Stimulated activated CD8-positive, alpha-beta memory T cell treated with anti-CD3 and anti-CD28 coated beads, Interleukin-12 subunit alpha, Interleukin-12 subunit beta, amount 100 ng/mL, for 24 hours (primary cell): ENCODE measurements around the gene DPP10.

Source experiments
- DNase-seq: peaks from one replicate; pipeline ENCODE4 v3.0.0-alpha.2; 2020; ENCODE audit errors: extremely low read depth

Gene DPP10

DNA sequence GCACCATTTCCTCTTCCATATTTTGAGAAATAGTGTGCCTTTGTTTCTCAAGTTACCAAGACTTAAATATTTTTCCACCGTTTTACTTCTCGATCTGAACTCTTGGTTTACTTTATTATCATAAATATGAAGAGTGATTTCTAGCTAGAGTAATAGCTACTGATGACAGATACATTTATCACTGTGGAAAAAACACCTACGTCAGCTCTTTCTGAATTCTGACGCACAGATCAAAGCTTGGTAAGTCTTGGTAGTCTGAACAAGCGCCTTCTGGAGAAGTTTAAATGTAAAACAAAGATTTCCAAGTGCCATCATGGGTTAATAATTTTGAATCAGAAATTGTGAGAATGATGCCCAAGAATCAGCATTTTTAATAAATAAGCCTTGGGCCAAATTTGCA is 367.7 kb downstream of the DPP10 start:
- DNase-seq = no peak

GRCh38 chr2:114812261-114812660 is 369.8 kb downstream of the DPP10 start:
- DNase-seq = no peak

DNA sequence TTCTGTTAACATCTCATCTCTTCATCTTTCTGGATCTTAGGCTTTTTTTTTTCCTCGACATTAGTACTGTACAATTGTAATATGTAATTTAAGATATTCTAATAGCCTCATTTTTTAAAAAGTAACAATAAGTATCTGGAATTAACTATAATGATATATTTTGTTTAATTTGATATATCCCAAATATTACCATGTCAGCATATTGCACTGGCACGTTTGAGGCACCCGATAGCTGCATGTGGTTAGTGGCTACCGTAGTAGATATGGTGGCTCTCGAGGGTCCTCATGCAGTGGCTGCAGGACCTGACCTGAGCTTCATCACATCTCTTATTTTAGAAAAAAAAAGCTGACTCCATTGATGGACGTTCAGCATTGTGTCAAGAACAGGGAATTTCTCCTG is 371.9 kb downstream of the DPP10 start:
- no peak for DNase-seq

- no peak for DNase-seq
Observed at GRCh38 chr2:114821055-114821454, 378.6 kb downstream of the DPP10 start.

DNA sequence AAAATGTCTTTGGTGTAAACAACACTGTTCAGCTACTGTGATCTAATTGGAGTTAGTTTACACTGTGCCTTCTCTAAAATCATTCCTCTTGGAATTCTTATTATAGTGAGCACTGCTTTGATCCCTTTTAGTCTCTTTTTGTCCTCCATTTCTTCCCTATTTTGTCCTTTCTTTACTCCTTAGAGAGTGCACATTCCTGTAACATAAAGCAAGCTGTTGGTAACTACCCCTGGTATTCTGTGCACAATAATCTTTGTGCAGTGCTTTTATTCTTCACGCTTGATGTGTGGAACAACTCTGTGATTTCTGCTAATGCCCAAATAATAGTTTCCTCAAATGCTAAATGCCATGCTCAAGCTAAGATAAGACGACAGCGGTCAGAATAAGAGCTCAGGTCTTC is 401.5 kb downstream of the DPP10 start:
- no peak for DNase-seq

DNA sequence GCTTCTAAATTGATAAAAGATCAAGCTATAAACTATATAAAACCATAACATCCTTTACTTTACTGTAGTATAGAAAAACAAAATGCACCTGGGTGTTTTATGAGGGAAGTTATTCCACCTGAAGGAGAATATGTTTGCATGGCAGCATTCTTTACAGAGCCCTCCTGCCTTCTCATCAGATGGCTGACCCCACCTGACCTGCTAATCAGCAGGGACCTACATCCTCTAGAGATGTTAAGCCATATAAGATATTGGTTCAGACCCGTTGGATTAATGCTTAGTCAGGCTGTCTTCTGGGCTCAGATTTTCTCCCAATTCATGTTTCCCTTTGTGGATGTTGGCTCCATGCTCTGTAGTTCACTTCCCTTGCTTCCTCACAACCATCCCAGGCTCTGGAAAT is 414.8 kb downstream of the DPP10 start:
- no peak for DNase-seq

DNA sequence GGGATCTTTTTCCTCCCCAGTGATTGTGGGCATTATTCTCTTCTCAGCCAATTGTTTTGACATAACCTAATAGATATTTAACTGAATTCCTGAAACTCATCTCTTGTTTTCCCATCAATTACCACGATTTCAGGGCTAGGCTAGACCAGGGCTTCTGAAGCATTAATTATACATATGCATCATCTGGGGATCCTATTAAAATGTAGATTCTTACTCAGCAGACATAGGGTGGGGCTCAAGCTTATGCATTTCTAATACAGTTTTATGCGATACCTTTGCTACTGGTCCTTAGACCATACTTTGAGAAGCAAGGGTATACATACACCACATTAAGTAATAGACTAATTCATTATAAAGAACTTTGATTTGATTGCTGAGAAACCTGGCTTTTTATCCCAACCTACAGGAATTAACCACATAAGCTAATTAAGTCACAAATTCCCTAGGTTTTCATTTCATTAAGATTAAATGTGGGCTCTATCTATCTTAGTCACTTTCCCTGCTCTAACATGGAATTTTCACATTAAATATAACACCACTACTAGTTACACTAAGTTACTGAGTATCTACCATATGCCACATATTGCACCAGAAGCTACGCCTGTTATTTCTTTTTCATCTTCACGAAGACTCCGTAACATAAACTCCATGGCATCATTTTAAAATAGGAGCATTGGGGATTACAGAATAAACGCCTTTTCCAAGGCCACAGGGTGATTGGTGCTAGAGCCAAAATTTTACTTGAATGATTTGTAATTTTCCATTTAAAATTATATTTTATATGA is 417.5 kb downstream of the DPP10 start:
- DNase-seq = no peak

DNA sequence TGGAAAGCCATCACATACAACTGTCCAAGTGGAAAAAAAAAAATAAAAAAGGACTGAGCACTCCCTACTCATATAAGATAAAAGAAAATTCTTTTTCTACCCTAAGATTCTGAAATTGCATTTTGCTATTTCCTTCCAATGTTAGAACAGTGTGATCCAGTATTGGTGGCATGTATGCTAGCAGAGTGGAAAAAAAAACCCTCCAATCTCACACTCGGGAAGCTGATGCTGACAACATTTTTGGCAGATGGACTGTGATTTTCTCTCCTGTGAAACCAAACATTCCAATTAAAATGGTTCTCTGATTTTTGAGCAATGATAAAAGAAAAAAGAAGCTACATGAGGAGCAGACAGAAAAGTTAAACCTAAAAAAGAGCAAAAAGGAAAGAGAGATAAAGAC is 419.8 kb downstream of the DPP10 start:
- DNase-seq = no peak

DNA sequence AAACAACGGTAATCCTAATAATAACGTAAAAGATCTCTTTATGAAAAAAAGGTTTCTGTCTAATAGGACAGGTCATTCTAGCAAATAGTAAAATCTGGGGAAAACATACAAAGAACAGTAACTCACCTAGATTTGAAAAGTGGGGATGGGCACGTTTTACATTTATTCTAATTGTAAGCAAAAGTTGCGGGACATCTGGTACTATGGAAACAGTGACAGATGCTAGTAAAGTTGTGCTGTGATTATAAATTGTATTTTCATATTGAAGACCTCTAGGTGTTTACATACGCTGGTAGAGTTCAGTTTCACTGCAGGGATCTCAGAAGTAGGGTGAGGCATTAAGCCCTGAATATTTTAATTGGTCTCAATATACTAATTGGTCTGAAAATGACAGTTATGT is 422.5 kb downstream of the DPP10 start:
- no peak for DNase-seq

DNA sequence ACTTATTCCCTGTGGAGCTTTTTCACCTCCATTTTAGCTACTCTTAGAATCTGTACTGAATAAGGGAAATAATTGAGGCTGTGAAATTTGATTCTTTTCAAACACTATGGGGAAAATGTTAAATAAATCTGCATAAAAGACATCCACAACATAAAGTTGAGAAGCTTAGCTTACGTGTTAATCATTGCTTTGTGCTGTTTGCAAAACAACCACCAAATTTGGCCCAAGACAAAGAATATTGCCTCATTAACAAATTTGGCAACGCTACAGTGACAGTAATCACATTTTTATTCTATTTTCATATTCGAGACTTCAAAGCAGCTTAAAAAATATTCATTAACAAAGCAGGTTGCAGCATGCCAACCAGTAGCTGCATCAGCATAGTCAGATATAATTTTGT is 437.6 kb downstream of the DPP10 start:
- DNase-seq = no peak

- no peak for DNase-seq
Observed at GRCh38 chr2:114919985-114920384, 477.5 kb downstream of the DPP10 start.

DNA sequence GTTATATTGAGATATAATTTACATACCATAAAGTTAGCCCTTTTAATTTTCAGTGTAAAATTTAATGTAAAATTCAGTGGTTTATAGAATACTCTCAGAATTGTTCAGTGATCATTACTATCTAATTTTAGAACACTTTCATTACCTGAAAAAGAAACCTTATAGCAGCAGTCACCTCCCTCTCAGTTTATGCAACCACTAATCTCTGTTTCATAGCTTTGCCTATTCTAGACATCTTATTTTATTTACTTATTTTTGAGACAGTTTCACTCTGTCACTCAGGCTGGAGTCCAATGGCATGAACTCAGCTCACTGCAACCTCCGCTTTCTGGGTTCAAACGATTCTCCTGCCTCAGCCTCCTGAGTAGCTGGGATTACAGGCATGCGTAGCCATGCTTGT is 479.6 kb downstream of the DPP10 start:
- DNase-seq = no peak

DNA sequence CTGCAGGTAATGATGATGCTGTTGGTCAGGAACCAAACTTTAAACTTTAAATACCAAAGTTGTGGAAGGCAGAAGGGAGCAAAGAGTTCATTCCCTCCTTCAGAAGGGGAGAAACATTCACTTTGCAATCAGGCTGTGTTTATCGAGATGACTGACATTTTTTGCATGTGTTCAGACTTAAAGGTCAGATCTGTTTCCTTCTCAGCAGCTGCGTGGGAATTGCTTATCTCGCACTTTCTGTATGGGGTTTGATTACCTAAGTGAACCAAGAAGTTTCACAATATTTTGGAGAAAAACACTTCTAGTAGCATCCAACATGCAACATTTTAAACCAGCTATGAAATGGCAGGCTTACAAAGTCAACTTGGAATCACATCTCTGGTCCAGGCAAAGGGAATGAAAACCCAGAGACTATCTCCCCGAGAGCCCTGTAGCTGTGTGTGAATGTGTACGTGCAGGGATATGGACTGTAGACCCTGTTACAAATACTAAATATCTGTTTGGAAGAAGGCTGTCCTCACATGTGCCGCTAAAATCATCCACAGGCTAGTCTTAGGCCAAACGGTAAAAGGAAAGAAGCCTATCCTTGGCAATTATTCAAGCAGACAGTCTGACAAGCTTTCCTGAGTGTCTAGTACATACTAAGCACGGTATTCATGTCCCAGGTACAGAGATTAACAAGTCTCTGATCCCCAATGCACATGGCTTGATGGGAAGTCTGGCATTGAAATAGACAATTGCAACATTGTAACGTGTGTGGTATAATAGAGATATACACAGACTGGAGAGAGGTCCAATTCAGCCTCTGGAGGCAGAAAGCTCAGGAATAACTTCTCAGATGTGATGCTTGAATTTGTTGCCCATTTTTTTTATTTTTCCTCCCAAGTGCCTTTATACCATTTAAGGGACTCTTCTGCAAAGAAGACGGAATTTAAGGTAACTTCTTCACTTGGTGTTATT is 483.1 kb downstream of the DPP10 start:
- no peak for DNase-seq

DNA sequence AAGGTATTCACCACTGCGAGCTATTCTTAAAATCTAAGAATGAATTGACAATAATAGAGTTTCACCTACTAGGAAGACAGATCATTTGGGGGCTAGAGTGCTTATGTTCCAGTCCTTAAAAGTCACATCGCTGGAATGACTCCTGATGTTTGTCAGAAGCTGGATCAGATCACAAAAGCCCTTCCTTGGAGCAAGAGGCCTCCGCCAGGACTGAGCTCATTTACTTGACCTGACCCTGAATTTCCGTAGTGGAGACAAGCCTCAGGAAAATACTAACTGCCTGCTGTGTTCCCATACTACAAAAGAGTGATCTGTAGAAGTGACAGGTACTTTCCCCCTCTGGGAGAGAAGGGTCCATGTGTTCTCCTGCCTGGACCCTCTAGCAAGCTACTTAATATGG is 483.9 kb downstream of the DPP10 start:
- no peak for DNase-seq

DNA sequence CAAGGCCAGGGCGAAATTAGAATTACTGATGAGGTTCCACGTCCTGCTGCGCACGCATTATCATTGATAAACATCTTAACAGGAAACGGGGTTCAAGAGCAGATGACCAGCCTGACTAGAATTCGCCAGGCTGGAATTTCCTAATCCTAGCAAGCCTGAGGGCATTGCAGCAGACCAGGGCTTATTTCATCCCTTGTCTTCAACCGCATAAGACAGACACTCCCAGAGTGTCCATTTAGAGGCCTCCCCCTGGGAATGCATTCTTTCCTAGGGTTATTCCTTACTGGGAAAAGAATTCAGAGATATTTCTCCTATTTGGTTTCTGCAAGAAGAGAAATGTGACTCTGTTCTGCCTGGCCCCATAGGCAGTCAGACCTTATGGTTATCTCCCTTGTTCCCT is 486.8 kb downstream of the DPP10 start:
- DNase-seq = no peak

DNA sequence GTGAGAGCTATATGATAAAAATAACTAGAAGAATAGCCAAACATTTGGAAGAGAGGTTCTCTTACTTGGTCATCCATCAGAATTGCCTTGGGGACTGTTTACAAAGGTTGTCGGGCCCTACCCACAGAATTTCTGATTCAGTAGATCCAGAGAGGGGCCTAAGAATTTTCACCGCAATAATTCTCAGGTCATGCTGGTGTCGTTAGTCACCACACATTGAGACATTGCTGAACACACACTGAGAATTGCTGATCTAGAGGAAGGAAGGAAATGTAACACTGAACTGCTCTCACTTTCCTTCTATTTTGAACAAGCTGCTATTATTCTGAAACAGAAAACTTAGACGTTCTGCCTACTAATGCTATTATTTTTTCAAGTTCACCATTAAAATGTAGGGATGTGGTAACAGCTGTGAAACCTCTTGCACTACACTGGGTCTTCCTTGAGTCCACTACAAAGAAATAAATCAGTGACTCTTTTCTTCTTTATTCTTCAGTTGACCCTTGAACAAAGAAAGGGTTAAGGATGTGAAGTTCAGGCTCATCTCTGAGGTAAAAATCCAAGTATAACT is 491.3 kb downstream of the DPP10 start:
- no peak for DNase-seq

- no peak for DNase-seq
Observed at GRCh38 chr2:114935031-114935430, 492.6 kb downstream of the DPP10 start.

GRCh38 chr2:114937366-114937930 is 495.0 kb downstream of the DPP10 start:
- no peak for DNase-seq

DNA sequence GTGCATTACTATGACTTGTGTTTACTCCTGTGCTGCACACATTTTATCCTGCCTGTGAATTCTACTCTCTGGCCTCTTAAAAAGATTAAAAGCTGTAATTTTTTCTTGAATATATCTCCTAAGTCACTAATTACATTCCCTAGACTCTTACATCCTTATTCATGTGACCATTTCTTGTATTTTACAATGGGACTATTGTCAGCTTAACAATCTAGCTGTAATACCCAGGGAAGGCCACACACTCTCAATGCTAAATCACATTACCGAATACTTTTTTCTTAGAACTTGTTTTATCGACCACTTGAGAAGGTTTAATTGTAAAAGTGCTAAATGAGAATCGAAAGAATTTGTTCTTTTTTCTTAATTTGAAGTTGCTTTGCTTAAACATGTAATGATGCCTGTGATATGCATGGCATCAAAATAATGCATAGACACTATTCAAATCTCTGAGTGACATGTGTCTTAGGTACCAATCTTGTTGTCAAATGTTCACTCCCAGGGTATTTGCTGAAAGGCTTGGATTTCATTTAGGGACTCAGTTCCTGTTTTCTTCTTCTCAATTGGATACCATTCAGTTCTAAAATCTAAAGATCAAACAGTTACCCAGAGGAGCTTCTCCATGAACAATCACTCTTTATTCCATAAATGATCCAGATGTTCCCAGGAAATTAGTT is 498.5 kb downstream of the DPP10 start:
- DNase-seq = no peak

GRCh38 chr2:114949228-114949804 is 506.9 kb downstream of the DPP10 start:
- no peak for DNase-seq

DNA sequence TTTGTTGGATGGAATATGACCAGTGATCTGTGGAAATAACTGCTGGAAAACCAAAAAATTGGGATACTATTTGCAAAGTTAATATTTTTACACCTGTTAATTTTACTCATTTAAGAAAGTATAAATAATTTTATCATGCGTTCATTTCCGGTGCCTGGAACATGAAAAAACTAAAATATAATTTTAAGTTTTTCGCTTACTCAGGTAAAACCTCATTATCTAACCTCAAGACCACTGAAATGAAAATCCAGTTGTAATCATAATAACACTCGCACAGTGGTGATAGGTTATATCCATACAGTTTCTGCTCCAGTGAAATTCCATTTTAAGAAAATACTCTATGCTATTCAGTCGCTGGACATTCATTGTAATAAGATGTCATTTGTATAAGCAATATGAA is 517.9 kb downstream of the DPP10 start:
- no peak for DNase-seq
